DOHH2 (cell line): ENCODE measurements around the gene CYTH1.
A peak's percentile ranks its signal among the peaks of the same experiment; 100 is the strongest.

Experiments
- H3F3A ChIP-seq: fragments of 200-600 bp; sonication (generic), shearing (Covaris generic); 2 replicates; pipeline ENCODE4 v1.6.0; 2016; ENCODE audit warnings: antibody characterized with exemption, mild to moderate bottlenecking; ENCODE audit not compliant: control insufficient read depth, insufficient read depth
- H3K27ac ChIP-seq: fragments of 200-600 bp; sonication (generic); 2 replicates; pipeline ENCODE4 v1.5.1; 2014; ENCODE audit warnings: low read depth, mild to moderate bottlenecking, low read length, moderate library complexity
- H3K27me3 ChIP-seq: fragments of 200-600 bp; sonication (generic); 2 replicates; pipeline ENCODE4 v1.6.1; 2014; ENCODE audit warnings: mild to moderate bottlenecking, low read length, mixed read lengths; ENCODE audit not compliant: control insufficient read depth
- H3K36me3 ChIP-seq: fragments of 200-600 bp; sonication (generic); 2 replicates; pipeline ENCODE4 v1.6.1; 2014; ENCODE audit warnings: mild to moderate bottlenecking, low read length, moderate library complexity, mixed read lengths; ENCODE audit not compliant: control insufficient read depth
- H3K4me1 ChIP-seq: fragments of 200-600 bp; sonication (generic); 2 replicates; pipeline ENCODE4 v1.6.1; 2014; ENCODE audit warnings: mild to moderate bottlenecking, low read length, mixed read lengths; ENCODE audit not compliant: control insufficient read depth
- H3K4me2 ChIP-seq: fragments of 200-600 bp; sonication (generic); 2 replicates; pipeline ENCODE4 v1.6.0; 2014; ENCODE audit warnings: mild to moderate bottlenecking, low read length, moderate library complexity
- H3K4me3 ChIP-seq: fragments of 200-600 bp; sonication (generic); 2 replicates; pipeline ENCODE4 v1.5.1; 2014; ENCODE audit warnings: mild to moderate bottlenecking, low read length, mixed read lengths
- H3K79me2 ChIP-seq: fragments of 200-600 bp; sonication (generic); 2 replicates; pipeline ENCODE4 v1.6.1; 2014; ENCODE audit warnings: mild to moderate bottlenecking, low read length, mixed read lengths; ENCODE audit not compliant: control insufficient read depth
- H3K9me2 ChIP-seq: fragments of 200-600 bp; sonication (generic); replicated peaks from 2 replicates; pipeline ENCODE4 v1.6.1; 2014; ENCODE audit warnings: mild to moderate bottlenecking, low read length, mixed read lengths; ENCODE audit not compliant: control insufficient read depth
- H3K9me3 ChIP-seq: fragments of 200-600 bp; sonication (generic); 2 replicates; pipeline ENCODE4 v1.6.1; 2014; ENCODE audit warnings: antibody characterized with exemption, low read length, mixed read lengths; ENCODE audit not compliant: control insufficient read depth, insufficient read depth
- H4K20me1 ChIP-seq: fragments of 200-600 bp; sonication (generic); 2 replicates; pipeline ENCODE4 v1.6.0; 2014; ENCODE audit warnings: low read depth, mild to moderate bottlenecking, antibody characterized with exemption, low read length, moderate library complexity; ENCODE audit not compliant: control insufficient read depth, insufficient read depth
- CTCF ChIP-seq: fragments of 200-600 bp; sonication (generic); IDR thresholded peaks from one replicate; pipeline ENCODE4 v1.5.1; 2014; ENCODE audit warnings: antibody characterized with exemption, mild to moderate bottlenecking, low read depth, low read length; ENCODE audit not compliant: poor library complexity, severe bottlenecking
- EZH2phosphoT487 ChIP-seq: fragments of 200-600 bp; sonication (generic); IDR thresholded peaks from 2 replicates; pipeline ENCODE4 v1.6.1; 2017; ENCODE audit warnings: borderline replicate concordance, mild to moderate bottlenecking, antibody characterized with exemption, low read length, moderate library complexity, mixed read lengths

The CYTH1 gene

GRCh38 chr17:78716814-78717393, 65.2 kb downstream of the CYTH1 start:
- Histone ChIP-seq H4K20me1 (peaks cover 19% of the 10 kb centered on the region), H3K36me3 (peaks cover 17% of the 10 kb centered on the region), H3K27ac (peak overlapping the region; percentile 3), H3K4me3 (peak overlapping the region; percentile 68), H3K9me2 (no peaks in the 10 kb centered on the region), H3K27me3 (no peaks in the 10 kb centered on the region), H3K79me2 (peaks cover 100% of the 10 kb centered on the region), H3K4me2 (peak overlapping the region; percentile 87), H3F3A (peaks cover 10% of the 10 kb centered on the region), H3K4me1 (peaks cover 100% of the 10 kb centered on the region), H3K9me3 (no peaks in the 10 kb centered on the region)
- no peak for TF ChIP-seq CTCF

- Histone ChIP-seq H4K20me1 (peaks cover 14% of the 10 kb centered on the region), H3K4me2 (peak overlapping the region; percentile 87), H3K9me3 (no peaks in the 10 kb centered on the region), H3F3A (peaks cover 14% of the 10 kb centered on the region), H3K4me3 (peak overlapping the region; percentile 68), H3K27me3 (no peaks in the 10 kb centered on the region), H3K4me1 (peaks cover 100% of the 10 kb centered on the region), H3K27ac (peak overlapping the region; percentile 3), H3K79me2 (peaks cover 100% of the 10 kb centered on the region), H3K36me3 (peaks cover 17% of the 10 kb centered on the region), H3K9me2 (no peaks in the 10 kb centered on the region)
- TF ChIP-seq CTCF: no peak
- TF ChIP-seq EZH2phosphoT487: no peak
Observed at GRCh38 chr17:78716292-78716691, 65.8 kb downstream of the CYTH1 start.

GRCh38 chr17:78715876-78716275, 66.2 kb downstream of the CYTH1 start:
- Histone ChIP-seq H3F3A (peaks cover 14% of the 10 kb centered on the region), H3K79me2 (peaks cover 98% of the 10 kb centered on the region), H3K27ac (peak overlapping the region; percentile 52), H4K20me1 (peaks cover 14% of the 10 kb centered on the region), H3K9me2 (no peaks in the 10 kb centered on the region), H3K4me3 (peak overlapping the region; percentile 68), H3K9me3 (no peaks in the 10 kb centered on the region), H3K4me2 (peak overlapping the region; percentile 87), H3K36me3 (peaks cover 17% of the 10 kb centered on the region), H3K27me3 (no peaks in the 10 kb centered on the region), H3K4me1 (peaks cover 97% of the 10 kb centered on the region)
- TF ChIP-seq CTCF: no peak
- no peak for TF ChIP-seq EZH2phosphoT487
